GM12878 (cell line): ENCODE data around the gene TM7SF3. TPM values are rescaled to one million over a fixed set of nuclear protein-coding genes. Genes with fewer than 3 reads are reported as not detected.

Experiments used
- ATAC-seq: fragments of 200-7000 bp; cut with Tn5 transposase; 3 replicates; pipeline ENCODE4 v1.9.1; 2020; ENCODE audit warnings: mild to moderate bottlenecking, moderate library complexity
- BruUV-seq: library from RNA; stranded (reverse); fragments of 400-500 nt; replicated peaks from 2 replicates; lab custom pipeline; 2021; lab: Mats Ljungman, UMichigan
- CTCF ChIA-PET: fragments of 300-600 bp; sonication (Branson Sonifier 250); formaldehyde crosslinking; extraction: SDS; loops from one replicate; lab custom pipeline; 2021; ENCODE audit warnings: inconsistent platforms; lab: Yijun Ruan, JAX
- POLR2A ChIA-PET: fragments of 350-600 bp; formaldehyde crosslinking; extraction: SDS; loops from one replicate; lab custom pipeline; 2021; ENCODE audit warnings: inconsistent platforms; lab: Charles Lee
- RAD21 ChIA-PET: fragments of 300-600 bp; sonication (Branson Sonifier 250); formaldehyde crosslinking; loops from one replicate; lab custom pipeline; 2023; ENCODE audit warnings: antibody characterized with exemption; ENCODE audit not compliant: unreplicated experiment; lab: Charles Lee
- SMC1A ChIA-PET: fragments of 300-600 bp; sonication (Branson Sonifier 250); formaldehyde crosslinking; loops from one replicate; lab custom pipeline; 2023; ENCODE audit not compliant: unreplicated experiment, uncharacterized antibody; lab: Charles Lee
- DNase-seq: peaks from one replicate; pipeline ENCODE4 v3.0.0-alpha.2; 2011; ENCODE audit warnings: low read depth, low spot score
- FAIRE-seq: peaks from 3 replicates; lab custom pipeline; 2011; peaks lifted over from hg19 to GRCh38; lab: Jason Lieb, UNC
- H2AFZ ChIP-seq: 2 replicates; pipeline ENCODE4 v1.6.0; 2011; ENCODE audit warnings: low read depth, low read length, control low read depth; ENCODE audit not compliant: control insufficient read depth
- H3K27ac ChIP-seq: 2 replicates; pipeline ENCODE4 v1.5.1; 2011; ENCODE audit warnings: control low read depth; ENCODE audit not compliant: control insufficient read depth, insufficient read depth
- H3K27me3 ChIP-seq, 2 experiments: replicated peaks in 1 of 2; 2 replicates each; pipeline versions ENCODE4 v1.6.0 to v1.6.1; 2011; ENCODE audit warnings: low read length in 1 of 2; ENCODE audit not compliant: control insufficient read depth in 2 of 2, insufficient read depth in 2 of 2
- H3K36me3 ChIP-seq, 2 experiments: 2 replicates each; pipeline ENCODE4 v1.5.1; 2011; ENCODE audit warnings: low read length in 1 of 2; ENCODE audit not compliant: control insufficient read depth in 2 of 2, insufficient read depth in 2 of 2
- H3K4me1 ChIP-seq: 2 replicates; pipeline ENCODE4 v1.6.1; 2011; ENCODE audit warnings: mild to moderate bottlenecking, low read length, moderate library complexity, mixed read lengths; ENCODE audit not compliant: control insufficient read depth, insufficient read depth
- H3K4me2 ChIP-seq: 2 replicates; pipeline ENCODE4 v1.6.0; 2011; ENCODE audit warnings: control low read depth; ENCODE audit not compliant: control insufficient read depth, insufficient read depth
- H3K4me3 ChIP-seq: fragments of 200-600 bp; sonication (generic); 2 replicates; pipeline ENCODE4 v1.5.1; 2016
- H3K79me2 ChIP-seq: 2 replicates; pipeline ENCODE4 v1.6.0; 2011; ENCODE audit warnings: low read length; ENCODE audit not compliant: control insufficient read depth, insufficient read depth
- H3K9ac ChIP-seq: 2 replicates; pipeline ENCODE4 v1.8.0; 2011; ENCODE audit warnings: low read length, control low read depth, mixed read lengths; ENCODE audit not compliant: control insufficient read depth, insufficient read depth
- H3K9me3 ChIP-seq: replicated peaks from 3 replicates; pipeline ENCODE4 v1.5.1; 2011; ENCODE audit warnings: mild to moderate bottlenecking, low read length; ENCODE audit not compliant: control insufficient read depth, insufficient read depth
- H4K20me1 ChIP-seq: 2 replicates; pipeline ENCODE4 v1.6.0; 2011; ENCODE audit not compliant: control insufficient read depth, insufficient read depth
- EP300 ChIP-seq, 2 experiments: fragments of 150-350 bp in 1 of 2; IDR thresholded peaks; 2 replicates each; pipeline ENCODE4 v1.6.1; 2011 to 2012; ENCODE audit warnings: low read depth in 2 of 2, low read length in 2 of 2, borderline replicate concordance in 1 of 2, improper control_type of control experiment in 1 of 2, inconsistent platforms in 1 of 2; ENCODE audit not compliant: control insufficient read depth in 1 of 2
- HDAC2 ChIP-seq: fragments of 200-600 bp; sonication (generic); IDR thresholded peaks from 2 replicates; pipeline ENCODE4 v1.6.1; 2017
- RAD21 ChIP-seq: IDR thresholded peaks from 2 replicates; pipeline ENCODE4 v1.6.1; 2011; ENCODE audit warnings: mild to moderate bottlenecking, low read depth, low read length, moderate library complexity; ENCODE audit not compliant: insufficient read depth
- SPI1 ChIP-seq: IDR thresholded peaks from 2 replicates; pipeline ENCODE4 v1.6.1; 2011; ENCODE audit warnings: low read depth, mild to moderate bottlenecking, low read length, moderate library complexity, borderline replicate concordance; ENCODE audit not compliant: insufficient read depth
- SREBF1 ChIP-seq: IDR thresholded peaks from 2 replicates; pipeline ENCODE4 v1.6.1; 2012; ENCODE audit warnings: mild to moderate bottlenecking, low read length
- WGBS: methylation state at CpG from one replicate; pipeline ENCODE4 v1.1.6; 2016; ENCODE audit warnings: low lambda C conversion rate; ENCODE audit not compliant: insufficient replicate concordance, insufficient coverage; ENCODE audit errors: missing lambda C conversion rate; 5-methylcytosine and 5-hydroxymethylcytosine counted together
- in situ Hi-C: fragments of 300-500 bp; cut with MboI; formaldehyde crosslinking; loops from 9 replicates; pipeline ENCODE4 v1.14.3; 2018; ENCODE audit warnings: mixed read lengths
- intact Hi-C: fragments of 100-400 bp; cut with micrococcal nuclease; formaldehyde crosslinking; loops from one replicate; pipeline ENCODE4 v1.14.2; 2022; ENCODE audit not compliant: unreplicated experiment
- polyA plus RNA-seq, 11 experiments: library from polyadenylated mRNA; depleted of rRNA in 4 of 11; unstranded in 6 of 11; stranded (reverse) in 5 of 11; fragments of >200 nt; fragmentation: Nextera tagmentation in 4 of 11; fragmentation: Illumina TruSeq in 1 of 11; extraction: Ambion mirVana in 4 of 11; extraction: Trizol in 1 of 11; gene quantifications; 1 replicate in 1 of 11; 2 replicates in 10 of 11; pipeline versions ENCODE4 v1.2.1 to v1.2.3, GENCODE V29; 2011 to 2016; ENCODE audit warnings: inconsistent platforms in 2 of 11, missing spikeins in 2 of 11, low read depth in 1 of 11
- total RNA-seq, 4 experiments: library from RNA; depleted of rRNA in 3 of 4; stranded (reverse); fragments of >200 nt in 3 of 4; fragmentation: Illumina TruSeq in 1 of 4; extraction: Trizol in 1 of 4; gene quantifications; 2 replicates each; pipeline versions ENCODE4 v1.2.1 to v1.2.3, GENCODE V29; 2013 to 2021
- TF ChIP-seq, protein P1 (sequence below): IDR thresholded peaks from 2 replicates; pipeline ENCODE4 v1.6.1; 2012; ENCODE audit warnings: improper control_type of control experiment, low read depth, low read length; ENCODE audit not compliant: insufficient replicate concordance

TM7SF3 gene
- total and polyA plus RNA-seq, 10 of the 15 experiments (the other 5 are each of a cell fraction or from before 2014, with no cell fraction given), result 31.4 to 341 (median 74.8) TPM

DNA sequence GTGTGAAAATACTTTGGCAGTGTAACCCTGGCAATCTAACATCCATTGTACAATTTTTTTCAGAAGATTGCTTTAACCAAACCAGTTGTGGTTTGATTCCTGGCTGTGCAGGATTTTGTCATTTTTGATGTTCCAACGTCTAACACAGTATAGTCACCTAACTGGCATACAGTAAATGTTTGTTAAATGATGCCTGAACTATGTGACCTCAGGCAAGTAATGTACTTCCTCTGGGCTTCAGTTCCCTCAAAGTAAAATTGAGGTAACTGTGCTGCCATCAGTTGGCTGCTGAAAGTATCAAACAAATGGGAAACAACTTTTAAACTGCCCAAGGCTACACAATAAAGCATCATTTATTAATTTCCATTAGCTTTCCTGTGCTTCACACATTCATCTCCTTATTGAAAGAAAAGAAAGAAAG lies 4.3 kb downstream of the TM7SF3 start (continued):
- TF ChIP-seq, protein P1, sequence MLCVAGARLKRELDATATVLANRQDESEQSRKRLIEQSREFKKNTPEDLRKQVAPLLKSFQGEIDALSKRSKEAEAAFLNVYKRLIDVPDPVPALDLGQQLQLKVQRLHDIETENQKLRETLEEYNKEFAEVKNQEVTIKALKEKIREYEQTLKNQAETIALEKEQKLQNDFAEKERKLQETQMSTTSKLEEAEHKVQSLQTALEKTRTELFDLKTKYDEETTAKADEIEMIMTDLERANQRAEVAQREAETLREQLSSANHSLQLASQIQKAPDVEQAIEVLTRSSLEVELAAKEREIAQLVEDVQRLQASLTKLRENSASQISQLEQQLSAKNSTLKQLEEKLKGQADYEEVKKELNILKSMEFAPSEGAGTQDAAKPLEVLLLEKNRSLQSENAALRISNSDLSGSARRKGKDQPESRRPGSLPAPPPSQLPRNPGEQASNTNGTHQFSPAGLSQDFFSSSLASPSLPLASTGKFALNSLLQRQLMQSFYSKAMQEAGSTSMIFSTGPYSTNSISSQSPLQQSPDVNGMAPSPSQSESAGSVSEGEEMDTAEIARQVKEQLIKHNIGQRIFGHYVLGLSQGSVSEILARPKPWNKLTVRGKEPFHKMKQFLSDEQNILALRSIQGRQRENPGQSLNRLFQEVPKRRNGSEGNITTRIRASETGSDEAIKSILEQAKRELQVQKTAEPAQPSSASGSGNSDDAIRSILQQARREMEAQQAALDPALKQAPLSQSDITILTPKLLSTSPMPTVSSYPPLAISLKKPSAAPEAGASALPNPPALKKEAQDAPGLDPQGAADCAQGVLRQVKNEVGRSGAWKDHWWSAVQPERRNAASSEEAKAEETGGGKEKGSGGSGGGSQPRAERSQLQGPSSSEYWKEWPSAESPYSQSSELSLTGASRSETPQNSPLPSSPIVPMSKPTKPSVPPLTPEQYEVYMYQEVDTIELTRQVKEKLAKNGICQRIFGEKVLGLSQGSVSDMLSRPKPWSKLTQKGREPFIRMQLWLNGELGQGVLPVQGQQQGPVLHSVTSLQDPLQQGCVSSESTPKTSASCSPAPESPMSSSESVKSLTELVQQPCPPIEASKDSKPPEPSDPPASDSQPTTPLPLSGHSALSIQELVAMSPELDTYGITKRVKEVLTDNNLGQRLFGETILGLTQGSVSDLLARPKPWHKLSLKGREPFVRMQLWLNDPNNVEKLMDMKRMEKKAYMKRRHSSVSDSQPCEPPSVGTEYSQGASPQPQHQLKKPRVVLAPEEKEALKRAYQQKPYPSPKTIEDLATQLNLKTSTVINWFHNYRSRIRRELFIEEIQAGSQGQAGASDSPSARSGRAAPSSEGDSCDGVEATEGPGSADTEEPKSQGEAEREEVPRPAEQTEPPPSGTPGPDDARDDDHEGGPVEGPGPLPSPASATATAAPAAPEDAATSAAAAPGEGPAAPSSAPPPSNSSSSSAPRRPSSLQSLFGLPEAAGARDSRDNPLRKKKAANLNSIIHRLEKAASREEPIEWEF, result no peak
- no peak for TF ChIP-seq SREBF1
- no peak for TF ChIP-seq HDAC2
- peak; percentile 56 for TF ChIP-seq RAD21

DNA sequence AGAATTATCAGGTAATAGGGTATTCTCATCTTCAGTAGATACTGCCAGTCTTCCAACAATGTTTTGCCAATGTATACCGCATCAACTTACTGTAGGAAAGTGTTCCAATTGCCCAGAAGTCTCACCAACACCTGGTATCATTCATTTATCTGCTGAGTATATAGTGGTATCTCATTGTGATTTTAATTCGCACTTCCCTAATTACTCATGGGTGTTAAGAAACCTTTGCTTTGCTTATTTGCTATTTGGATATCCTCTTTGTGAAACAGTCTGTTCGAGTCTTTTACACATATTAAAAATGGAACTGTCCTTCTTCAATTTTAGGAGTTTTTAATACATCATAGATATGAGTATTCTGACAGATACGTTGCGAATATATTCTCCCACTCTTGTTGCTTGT lies 6.1 kb downstream of the TM7SF3 start:
- H3K27ac ChIP-seq, result no peak overlapping the region
- WGBS, result 81% methylated on average over 5 of the region's 5 CpGs
- ChIA-PET SMC1A (interaction anchor here (1.1 to 6.2 kb wide), 3 partner anchors 8 to 915 kb away, joined by 3 to 56 read pairs (median 4); no protein-coding TSS in a partner anchor), RAD21 (interaction anchor here (10.8 kb wide), 1 partner anchor 296 kb away, joined by 216 read pairs; no protein-coding TSS in a partner anchor), CTCF (interaction anchor here (0.9 to 8.4 kb wide), 6 partner anchors 15 to 174 kb away, joined by 3 to 72 read pairs (median 4); no protein-coding TSS in a partner anchor), POLR2A (interaction anchor here (0.5 kb wide), 1 partner anchor 272 kb away, joined by 4 read pairs; no protein-coding TSS in a partner anchor)
- no TSS peak for BruUV-seq
- in situ Hi-C loops (no loop called here), intact Hi-C loops (no loop called here)
- ATAC-seq (peak; percentile 34), FAIRE-seq (no peak), DNase-seq (no peak)
- H3K9me3 ChIP-seq, result no peaks in the 10 kb centered on the region
- no peaks in the 10 kb centered on the region for H4K20me1 ChIP-seq
- H3K4me3 ChIP-seq, result peak overlapping the region; percentile 37
- peak overlapping the region; percentile 1 for H3K4me2 ChIP-seq
- TF ChIP-seq SPI1, result peak; percentile 69
- TF ChIP-seq EP300 (IDR thresholded peaks at IDR 0.05; ENCODE audit: borderline replicate concordance in 1 of 2, control insufficient read depth in 1 of 2, low read depth in 2 of 2, low read length in 2 of 2), result no peak
- no peaks in the 10 kb centered on the region for H3K36me3 ChIP-seq
- no peaks in the 10 kb centered on the region for H3K27me3 ChIP-seq
- H3K4me1 ChIP-seq, result peaks cover 2% of the 10 kb centered on the region
- H2AFZ ChIP-seq, result no peak overlapping the region; the same call in 1 of the 2 replicates
- H3K9ac ChIP-seq, result no peak overlapping the region
- peaks cover 81% of the 10 kb centered on the region for H3K79me2 ChIP-seq
